Endometrial microvascular endothelial cells (primary cell): ENCODE measurements around the gene ZNF746. TPM values are rescaled to one million over a fixed set of nuclear protein-coding genes. Genes with fewer than 3 reads are reported as not detected.
"Not testable (repeated sequence)": the region's sequence is repeated elsewhere in the genome, so short reads cannot be mapped to it uniquely, and the experiment has no call there.

Experiments used
- in situ Hi-C: cut with HindIII; loops from 2 replicates; pipeline ENCODE4 v1.10.0; 2017; ENCODE audit warnings: low sequenced_read_pairs, low pct_unique_long_range_greater_than_20kb; ENCODE audit errors: inconsistent ontology term
- total RNA-seq: library from RNA; depleted of rRNA; stranded (reverse); fragments of >200 nt; gene quantifications from one replicate; pipeline ENCODE4 v1.2.3, GENCODE V29; 2015; ENCODE audit errors: inconsistent ontology term

Gene ZNF746
- total RNA-seq, 1 donor from 2014 or later, result 18.9 TPM

DNA sequence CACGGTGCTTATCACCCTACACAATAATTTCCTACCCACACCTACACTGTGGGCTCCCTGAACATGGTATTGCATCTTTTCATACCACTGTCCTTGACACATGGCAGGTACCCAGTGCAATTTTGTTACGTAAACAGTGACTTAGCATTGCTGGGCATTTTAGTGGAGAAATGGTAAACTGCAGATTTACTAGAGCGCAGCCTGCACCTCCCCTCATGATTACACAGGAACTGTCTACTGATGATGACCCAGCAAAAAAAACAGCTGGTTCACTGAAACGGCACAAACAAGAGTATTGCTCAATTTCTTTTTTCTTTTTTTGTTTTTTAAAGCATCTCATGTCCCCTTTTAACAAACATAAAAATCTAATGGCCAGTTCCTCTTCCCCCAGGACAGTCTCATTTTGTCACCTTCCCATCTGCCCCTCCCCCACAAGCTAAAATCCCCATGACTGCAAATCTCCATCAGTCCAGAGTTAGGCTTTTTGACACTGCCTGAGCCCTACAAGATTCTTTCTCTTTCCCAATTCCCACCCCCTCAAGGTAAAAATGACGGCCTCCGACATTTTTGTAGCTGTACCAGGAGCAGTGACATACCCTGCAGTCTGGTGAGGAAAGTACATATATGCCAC lies 2.8 kb downstream of the ZNF746 start:
- in situ Hi-C loops, result no loop called here

DNA sequence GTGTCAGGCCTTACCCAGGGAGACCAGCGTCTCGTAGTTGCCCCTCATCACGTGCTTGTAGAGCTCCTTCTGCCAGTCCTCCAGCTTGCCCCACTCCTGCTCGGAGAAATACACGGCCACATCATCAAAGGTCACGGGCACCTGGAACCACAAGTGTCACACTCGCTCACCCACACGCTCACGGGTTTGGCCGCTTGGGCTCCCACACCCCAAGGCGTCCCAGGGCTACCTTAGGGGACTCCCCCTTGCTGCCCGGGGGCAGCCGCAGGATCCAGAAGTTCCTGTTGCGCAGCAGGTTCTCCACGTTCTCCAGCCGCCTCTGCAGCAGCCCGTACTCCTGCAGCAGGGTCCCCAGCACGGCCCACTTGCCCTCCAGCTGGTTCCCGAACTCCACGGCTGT lies 3.6 kb downstream of the ZNF746 start:
- in situ Hi-C loops, result not testable (repeated sequence)

DNA sequence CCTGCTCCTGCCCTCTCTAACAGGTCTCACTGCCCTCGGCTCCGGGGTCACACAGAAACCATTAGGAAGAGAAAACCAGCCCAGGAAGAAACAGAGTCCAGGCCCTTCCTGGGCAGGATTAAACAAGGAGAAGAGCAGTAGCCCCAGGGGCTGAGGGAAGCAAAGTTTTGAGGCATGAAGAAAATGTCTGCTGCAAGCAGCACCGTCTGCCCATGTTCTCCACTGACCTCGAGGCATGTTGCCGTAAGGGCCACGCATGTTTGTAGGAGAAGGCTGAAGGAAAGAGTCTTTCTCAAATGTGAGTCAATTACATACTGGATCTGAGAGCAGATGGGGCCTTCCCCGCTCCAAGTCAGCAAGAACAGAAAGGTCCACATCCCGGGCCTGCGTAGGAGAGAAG lies 4.2 kb downstream of the ZNF746 start:
- in situ Hi-C loops, result no loop called here

DNA sequence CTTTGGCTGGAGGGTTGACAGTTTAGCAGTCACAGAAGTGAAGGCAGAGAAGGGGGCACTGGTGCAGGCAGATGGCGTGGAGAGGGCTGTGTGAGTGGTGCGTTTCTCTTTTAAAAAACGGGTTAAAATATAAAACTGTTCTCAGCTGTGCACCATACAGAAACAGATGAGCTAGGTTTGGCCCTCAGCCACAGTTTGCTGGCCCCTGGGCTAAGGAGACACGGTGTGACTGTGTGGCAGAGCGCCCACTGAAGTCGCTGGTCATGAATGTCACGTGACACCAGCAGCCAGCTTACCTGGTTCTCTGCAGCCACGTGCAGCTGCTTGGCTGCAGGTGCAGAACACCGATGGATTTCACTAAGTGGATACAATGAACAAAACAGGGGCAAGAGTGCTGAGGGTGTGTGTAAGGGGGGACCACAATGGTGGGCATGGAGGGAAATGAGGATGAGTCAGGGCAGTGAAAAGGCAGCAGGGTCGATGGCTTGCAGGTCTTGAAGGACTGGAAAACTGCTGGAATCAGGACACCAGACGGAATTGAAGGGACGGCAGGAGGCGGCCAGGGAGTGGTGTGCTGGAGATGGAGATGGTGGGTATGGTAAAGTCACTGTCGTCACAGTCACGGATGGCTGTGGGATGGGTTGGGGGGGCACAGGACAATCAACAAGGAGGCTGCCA lies 7.4 kb downstream of the ZNF746 start:
- in situ Hi-C loops, result no loop called here

DNA sequence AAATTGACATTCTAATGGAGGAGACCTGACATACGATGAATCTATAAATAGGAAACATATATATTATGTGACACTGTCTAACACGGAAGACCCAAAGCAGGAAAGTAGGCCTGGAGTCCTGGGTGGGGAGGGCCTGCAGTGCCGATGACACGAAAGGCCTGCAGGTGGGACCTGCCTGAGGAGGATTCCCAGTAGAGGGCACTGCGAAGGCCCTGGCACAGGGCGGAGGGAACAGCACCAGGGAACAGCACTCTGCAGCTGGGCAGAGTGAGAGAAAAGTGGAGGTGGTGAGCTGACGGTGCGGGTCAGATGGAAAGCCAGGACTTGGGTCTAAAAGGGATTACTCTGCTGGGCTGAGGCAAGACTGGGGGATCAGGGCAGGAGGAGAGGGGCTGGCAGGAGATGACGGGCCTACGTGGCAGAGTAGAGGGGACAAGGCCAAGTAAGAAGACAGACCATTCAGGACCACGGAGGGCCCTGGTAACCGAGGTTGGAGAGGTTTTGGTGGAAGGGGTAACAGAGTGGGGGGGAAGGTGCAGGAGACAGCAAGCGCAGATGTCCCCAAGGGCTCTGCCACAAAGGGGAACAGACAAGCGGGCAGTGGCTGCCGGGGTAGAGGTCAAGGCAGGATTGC lies 8.1 kb downstream of the ZNF746 start:
- in situ Hi-C loops, result no loop called here

DNA sequence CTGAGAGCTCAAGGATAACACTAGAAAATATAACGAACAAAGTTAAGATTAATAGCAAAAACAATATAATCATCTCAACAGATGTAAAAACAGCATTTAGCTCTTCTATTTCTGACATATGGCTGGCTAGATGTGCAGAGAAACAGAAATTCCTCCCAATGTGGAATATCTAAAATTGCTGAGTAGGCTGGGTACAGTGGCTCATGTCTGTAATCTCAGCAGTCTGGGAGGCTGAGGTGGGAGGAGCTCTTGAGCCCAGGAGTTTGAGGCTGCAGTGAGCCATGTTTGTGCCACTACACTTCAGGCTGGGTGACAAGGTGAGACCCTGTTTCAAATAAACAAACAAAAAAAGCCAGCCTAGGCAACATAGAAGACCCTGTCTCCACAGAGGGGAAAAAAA lies 18.0 kb downstream of the ZNF746 start:
- in situ Hi-C loops, result no loop called here

DNA sequence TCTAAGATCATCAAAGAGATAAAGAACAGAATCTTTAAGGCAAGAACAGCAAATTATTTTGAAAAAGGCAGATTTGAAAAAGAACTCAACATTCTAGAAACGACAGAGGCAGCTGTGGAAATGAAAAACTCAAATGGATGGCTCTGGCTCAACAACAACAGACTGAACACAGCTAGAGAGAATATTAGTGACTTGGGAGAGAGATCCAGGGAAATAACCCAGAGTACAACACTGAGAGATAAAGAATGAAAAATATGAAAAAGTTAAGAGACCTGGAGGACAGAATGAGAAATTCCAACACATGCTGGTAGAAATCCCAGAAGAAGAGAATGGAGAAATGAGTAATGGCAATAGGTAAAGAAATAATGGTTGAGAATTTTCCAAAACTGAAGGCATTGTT lies 18.9 kb downstream of the ZNF746 start:
- in situ Hi-C loops, result no loop called here

DNA sequence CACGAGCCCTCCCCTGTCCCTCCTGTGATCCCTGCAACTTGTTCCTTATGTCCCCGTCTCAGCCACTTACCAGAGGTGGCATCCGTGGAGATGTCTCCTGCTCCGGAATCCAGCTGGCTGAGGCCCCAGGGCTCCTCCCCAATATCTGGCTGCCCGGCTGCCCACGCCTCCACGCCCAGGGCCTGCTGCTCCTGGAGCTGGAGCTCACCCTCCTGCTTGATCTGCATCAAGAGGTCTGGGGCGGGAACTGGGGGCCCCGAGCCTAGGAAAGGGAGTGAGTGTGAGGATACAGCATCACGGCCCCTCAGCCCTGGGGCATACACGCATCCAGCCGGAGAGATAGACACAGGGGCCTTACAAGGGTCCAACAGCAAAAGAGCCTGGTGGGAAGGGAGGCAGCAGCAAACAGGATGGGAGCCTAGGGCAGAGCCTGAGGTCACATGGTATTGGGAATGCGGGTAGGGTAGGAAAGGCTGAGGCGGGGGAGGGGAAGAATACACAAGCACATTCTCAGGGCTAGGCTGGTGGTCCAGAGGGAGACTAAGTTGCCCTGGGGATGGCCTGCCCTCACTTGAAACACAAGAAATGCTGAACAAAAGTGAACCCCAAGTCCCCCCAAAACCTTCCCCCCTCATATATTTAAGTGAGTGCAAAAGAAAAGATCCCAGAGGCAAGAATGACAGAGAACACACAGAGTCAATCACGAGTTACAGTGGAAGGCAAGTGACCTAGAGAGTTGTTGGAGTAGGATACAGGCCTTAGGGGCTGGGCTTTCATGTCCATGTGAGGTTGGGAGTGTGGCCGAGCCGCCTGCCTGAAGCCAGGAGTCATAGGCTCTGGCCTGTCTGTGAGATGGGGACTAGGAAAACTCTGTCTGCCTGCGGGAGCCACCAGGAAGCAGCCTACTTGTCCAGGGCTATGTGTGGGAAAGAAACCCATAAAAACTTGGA lies 19.8 kb downstream of the ZNF746 start:
- in situ Hi-C loops, result no loop called here

DNA sequence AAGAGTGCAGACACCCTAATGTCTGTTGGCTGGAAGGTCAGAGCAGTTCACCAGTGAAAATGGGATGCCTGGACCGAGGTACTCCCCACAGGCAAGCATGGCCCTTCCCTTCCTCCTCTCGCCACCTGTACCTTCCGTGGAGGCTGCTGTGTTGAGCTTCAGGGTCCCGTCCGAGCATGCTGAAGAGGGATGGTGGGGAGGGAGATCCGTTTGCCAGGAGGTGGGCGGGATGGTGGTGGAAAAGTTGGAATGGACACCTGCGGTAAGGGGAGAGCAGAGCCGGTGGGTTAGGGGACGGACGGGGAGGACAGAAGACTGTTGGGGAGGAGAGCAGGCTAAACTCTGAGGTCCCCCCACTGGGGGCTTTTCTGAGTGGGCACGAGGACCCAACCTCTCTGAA lies 20.8 kb downstream of the ZNF746 start:
- in situ Hi-C loops, result no loop called here

DNA sequence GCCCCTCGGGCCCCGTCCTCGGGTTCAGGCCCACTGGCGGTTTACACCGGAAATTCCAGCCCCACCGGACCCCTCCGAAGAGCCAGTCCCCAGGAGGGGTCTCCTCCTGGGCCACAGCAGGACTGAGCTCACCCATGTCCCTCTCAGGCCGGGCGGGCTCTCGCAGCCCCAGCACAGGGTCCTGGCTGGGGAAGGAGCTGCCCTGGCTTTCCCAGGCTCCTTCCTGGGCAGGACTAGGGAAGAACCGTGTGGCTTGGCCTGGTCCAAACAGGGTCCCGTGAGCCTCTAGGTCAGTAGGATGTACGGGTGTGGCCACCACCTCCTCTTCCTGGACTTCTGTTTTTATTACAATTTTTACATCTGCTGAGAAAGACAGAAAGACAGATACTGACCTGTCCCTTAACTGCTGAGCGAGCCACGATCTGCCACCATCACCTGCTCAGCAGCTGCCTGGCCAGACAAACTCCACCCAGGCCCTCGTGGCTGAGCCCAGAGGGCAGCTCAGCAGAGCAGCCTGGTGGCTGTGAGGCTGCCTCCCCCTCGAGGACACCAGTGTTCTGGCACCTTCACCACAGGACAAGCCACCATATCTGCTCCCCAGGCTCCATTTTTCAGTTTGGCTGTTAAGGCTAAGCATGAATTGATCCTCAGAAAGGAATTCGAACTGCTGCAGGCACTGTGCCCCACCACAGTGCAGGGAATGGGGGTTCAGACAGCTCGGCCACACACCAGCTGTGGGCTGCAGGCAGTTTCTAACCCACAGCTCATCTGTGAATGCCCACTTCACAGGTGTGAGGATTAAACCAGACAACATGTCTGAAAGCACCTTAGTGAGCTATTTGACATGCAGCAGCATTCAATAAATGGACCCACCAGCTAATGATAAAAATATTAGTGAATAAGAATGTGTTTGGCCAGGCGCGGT lies 22.2 kb downstream of the ZNF746 start:
- in situ Hi-C loops, result no loop called here

DNA sequence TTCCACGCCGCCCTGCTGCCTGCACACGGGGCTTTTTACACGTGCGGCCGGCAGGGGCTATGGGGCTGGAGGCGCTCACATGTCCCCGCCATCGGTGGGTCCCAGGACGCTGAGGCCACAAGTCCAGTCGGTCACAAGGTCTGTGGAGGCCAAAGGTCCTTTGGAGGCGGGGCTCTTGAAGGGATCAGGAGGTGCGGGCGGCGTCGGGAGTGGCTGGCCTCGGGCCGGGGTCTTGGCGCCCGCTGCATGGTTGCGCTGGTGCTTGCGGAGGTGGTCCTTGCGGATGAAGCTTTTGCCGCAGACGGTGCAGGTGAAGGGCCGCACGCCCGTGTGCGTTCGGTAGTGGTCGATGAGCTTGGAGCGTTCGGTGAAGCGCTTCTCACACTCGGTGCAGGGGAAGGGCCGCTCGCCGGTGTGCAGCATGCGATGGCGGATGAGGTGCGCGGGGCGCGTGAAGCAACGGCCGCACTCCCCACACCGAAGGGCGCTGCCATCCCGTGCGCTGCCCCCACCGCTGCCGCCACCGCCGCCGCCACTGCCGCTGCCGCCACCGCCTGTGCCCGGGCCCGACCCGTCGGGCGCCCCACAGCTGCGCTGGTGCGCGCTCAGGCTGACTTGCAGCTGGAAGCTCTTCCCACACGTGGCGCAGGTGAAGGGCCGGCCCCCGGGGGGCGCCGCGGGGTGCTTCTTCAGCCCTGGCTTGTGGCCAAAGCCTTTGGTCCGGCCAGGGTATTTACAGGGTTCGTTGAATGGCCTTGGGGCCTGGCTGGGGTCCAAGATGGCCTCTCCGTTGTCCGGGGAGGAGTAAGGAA lies 23.1 kb downstream of the ZNF746 start:
- in situ Hi-C loops, result no loop called here

DNA sequence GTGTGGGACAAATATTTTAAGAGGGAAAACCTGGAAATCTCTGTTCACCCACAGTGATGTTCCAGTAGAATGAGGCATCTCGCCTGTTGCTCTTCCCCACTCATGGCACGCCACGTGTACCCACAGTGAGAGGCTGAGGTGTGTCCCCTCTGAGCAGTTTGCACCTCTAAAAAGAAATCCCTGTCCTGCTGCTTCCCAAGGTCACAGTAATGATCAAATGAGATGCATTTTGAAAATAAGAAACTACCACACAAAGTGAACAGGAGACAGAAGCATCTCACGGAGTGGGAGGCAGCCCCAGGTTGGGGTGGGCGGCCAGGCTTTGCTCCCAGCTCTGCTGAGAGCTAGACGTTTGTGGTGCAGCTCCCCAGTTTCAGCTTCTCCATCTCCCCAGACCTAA lies 24.4 kb downstream of the ZNF746 start:
- in situ Hi-C loops, result no loop called here

DNA sequence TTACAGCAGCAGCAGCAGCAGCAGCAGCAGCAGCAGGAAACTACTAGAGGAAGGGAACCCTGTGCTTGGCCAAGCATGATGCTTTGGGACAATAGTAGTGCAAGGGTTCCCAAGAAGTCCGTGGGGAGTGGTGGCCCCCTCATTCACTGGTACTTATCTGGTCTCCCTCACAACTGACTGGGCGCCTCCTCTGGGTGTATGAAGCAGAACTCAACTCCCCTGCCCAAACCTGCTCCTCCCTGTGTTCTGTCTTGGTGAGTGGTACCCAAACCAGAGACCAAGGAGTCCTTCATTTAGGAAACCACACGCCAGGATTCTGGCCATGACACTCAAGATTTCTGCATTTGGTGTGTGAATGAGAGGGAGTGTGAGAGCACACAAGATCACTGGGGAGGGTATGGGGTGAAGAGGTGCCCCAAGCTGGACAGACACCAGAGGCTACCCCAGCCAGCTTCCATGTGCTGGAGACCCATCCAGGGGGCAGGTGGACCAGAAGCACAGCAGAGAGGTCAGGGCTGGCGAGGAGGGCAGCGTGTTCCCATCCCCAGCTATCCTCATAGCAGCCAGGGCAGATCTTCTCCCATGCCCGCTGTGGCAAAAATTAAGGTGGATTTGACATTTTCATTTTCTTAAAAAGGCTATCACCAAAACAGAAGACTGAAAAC lies 26.2 kb downstream of the ZNF746 start:
- in situ Hi-C loops, result no loop called here

DNA sequence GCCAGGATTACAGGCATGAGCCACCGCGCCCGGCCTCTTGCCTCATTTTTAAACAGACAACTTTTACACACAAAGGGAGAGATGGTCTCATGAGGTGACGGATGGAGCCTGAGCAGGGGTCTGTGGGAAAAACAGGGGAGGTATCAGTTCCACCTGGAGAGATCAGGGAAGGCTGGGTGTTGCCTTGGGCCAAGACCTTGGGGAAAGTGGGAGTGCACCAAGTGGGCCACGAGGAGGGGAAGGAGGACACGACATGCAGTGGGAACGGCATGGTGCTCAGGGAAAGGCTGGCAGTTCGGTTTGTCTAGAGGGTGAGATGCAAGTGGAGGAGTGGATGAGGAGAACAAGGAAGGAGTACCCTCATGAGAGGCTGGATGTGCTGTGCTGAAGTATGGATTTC lies 27.8 kb downstream of the ZNF746 start:
- in situ Hi-C loops, result no loop called here

DNA sequence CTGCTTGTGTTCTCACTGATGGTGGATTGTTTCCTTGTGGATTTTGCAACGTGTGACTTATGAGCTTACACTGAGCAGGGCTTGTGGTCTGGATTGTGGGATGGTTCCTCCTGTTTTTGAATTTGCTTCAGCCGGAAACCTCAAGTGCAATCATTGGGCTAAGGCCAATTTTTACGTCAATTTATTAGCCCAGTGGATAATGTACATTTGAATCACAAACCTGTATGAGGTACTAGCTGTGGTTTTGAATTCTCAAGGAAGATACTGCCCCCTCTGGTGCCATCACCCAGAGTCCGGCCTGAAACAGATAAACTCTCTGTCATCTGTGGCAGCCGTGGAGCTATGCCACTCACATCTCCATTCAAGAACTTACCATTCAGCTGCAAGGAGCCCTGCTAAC lies 29.4 kb downstream of the ZNF746 start:
- in situ Hi-C loops, result no loop called here

DNA sequence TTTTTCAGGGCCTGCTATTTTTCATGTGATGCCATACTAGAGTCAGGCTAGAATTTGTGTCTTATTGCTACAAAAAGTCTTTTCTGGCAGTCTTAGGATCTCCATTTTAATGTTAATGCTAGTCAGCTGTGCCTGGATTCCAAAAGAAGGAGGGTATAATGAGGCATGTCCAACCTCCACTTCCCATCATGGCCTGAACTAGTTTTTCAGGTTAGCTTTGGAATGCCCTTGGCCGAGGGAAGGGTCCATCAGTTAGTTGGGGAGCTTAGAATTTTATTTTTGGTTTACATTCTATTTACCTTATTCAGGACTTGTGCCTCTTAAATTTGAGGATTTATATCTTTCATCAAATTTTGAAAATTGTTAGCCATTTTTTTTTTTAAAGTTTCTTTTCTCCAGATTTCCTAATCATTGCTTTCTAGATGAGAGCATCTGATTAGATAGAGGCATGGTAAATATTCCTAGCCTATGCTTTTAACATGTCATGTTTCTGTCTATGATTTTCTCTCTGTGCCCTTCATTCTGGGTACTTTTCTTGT lies 30.2 kb downstream of the ZNF746 start:
- in situ Hi-C loops, result no loop called here

DNA sequence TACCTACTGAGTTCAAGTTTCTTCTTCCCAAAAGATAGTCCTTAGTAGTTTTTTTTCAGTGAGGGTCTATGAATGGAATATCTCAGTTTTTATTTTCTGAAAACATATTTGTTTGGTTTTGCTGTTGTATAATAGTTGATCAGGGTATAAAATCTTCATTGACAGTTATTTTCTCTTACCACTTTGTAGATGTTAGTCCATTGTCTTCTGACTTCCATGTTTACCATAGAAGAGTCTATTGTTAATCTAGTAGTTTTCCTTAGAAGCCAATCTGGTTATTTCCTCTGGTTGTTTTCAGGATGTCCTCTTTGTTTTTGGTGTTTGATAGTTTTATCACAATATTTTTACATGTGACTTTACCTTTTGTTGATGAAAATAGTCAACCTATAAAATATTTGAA lies 31.2 kb downstream of the ZNF746 start:
- in situ Hi-C loops, result no loop called here
